Mucosa of descending colon (tissue), 3 donors: ENCODE measurements around the gene CAPN10. TPM values are rescaled to one million over a fixed set of nuclear protein-coding genes. Genes with fewer than 3 reads are reported as not detected.

Experiments
- ATAC-seq: fragments of 200-7000 bp; cut with Tn5 transposase; one replicate; pipeline ENCODE4 v1.9.1; 2020; ENCODE audit warnings: mild to moderate bottlenecking, moderate library complexity
- DNase-seq, 3 donors: peaks; one replicate each; pipeline ENCODE4 v3.0.0-alpha.2; 2020
- H3K36me3 ChIP-seq: fragments of 200-600 bp; one replicate; pipeline ENCODE4 v1.8.0; 2021; ENCODE audit warnings: low read depth, mild to moderate bottlenecking
- H3K4me1 ChIP-seq: fragments of 200-600 bp; one replicate; pipeline ENCODE4 v1.8.0; 2021; ENCODE audit warnings: low read depth, mild to moderate bottlenecking
- H3K4me3 ChIP-seq: fragments of 200-600 bp; one replicate; pipeline ENCODE4 v1.8.0; 2021; ENCODE audit warnings: mild to moderate bottlenecking
- H3K9me3 ChIP-seq: fragments of 200-600 bp; one replicate; pipeline ENCODE4 v1.8.0; 2021; ENCODE audit warnings: mild to moderate bottlenecking
- intact Hi-C, 2 donors: fragments of 100-400 bp; cut with DNase I in 1 of 2; cut with micrococcal nuclease in 1 of 2; formaldehyde crosslinking; loops; one replicate each; pipeline versions ENCODE4 v1.11.0 to v1.11.1; 2022; cut with DNase I, micrococcal nuclease
- total RNA-seq, 3 donors: library from RNA; stranded (reverse); fragmentation: NEBNext Ultra II Directional in 2 of 3; extraction: Animal tissue kit (Norgen Biotek cat#: 25700) in 2 of 3; gene quantifications; one replicate each; pipeline versions ENCODE4 v1.2.1 to v1.2.4, GENCODE V29; 2021 to 2023
- TF ChIP-seq, protein P1 (sequence below): fragments of 200-600 bp; IDR thresholded peaks from one replicate; pipeline ENCODE4 v1.8.0; 2022; ENCODE audit warnings: antibody characterized with exemption, mild to moderate bottlenecking
- donor health status: DM: no; HTN: no; CAD: no; lungs with moderate emphysema.
- donor health status: DM: no; HTN: no; CAD: no.
- donor health status: DM: no; HTN: yes; CAD: no.

CAPN10 gene
- total RNA-seq, 3 donors from 2014 or later: 34.0 to 55.5 (median 40.4) TPM

- no peak overlapping the region for H3K4me3 ChIP-seq
- DNase-seq (peak in 2 of 3 donors; percentile 29 to 48), ATAC-seq (no peak)
- H3K36me3 ChIP-seq: peaks cover 6% of the 10 kb centered on the region
- H3K4me1 ChIP-seq: peaks cover 25% of the 10 kb centered on the region
- TF ChIP-seq, protein P1, sequence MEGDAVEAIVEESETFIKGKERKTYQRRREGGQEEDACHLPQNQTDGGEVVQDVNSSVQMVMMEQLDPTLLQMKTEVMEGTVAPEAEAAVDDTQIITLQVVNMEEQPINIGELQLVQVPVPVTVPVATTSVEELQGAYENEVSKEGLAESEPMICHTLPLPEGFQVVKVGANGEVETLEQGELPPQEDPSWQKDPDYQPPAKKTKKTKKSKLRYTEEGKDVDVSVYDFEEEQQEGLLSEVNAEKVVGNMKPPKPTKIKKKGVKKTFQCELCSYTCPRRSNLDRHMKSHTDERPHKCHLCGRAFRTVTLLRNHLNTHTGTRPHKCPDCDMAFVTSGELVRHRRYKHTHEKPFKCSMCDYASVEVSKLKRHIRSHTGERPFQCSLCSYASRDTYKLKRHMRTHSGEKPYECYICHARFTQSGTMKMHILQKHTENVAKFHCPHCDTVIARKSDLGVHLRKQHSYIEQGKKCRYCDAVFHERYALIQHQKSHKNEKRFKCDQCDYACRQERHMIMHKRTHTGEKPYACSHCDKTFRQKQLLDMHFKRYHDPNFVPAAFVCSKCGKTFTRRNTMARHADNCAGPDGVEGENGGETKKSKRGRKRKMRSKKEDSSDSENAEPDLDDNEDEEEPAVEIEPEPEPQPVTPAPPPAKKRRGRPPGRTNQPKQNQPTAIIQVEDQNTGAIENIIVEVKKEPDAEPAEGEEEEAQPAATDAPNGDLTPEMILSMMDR: no peak
- H3K9me3 ChIP-seq: no peaks in the 10 kb centered on the region
- intact Hi-C loops: no loop called here
Measured at GRCh38 chr2:240572141-240573031, 14.1 kb upstream of the CAPN10 start.

DNA sequence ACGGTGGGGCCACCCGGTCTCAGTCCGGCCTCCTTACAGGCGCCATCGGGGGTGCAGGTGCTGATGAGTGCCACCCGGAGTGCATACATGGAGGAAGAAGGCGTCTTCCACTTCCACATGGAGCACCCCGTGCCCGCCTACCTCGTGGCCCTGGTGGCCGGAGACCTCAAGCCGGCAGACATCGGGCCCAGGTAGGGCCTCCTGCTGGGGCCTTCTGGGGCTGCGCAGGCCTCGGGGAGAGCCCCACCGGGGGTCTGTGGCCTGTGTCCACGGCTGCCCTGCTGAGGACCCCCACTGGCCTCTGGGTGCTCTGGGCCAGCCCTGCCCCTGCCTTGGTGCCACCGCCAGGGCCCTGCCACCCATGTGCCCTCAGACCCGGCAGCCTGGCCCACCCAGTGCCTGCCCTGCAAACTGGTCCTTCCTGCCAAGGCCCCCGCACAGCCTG lies 13.4 kb upstream of the CAPN10 start:
- H3K36me3 ChIP-seq: peaks cover 6% of the 10 kb centered on the region
- H3K4me3 ChIP-seq: no peak overlapping the region
- peak in 2 of 3 donors; percentile 27 to 51 for DNase-seq
- TF ChIP-seq, protein P1: no peak
- H3K4me1 ChIP-seq: peaks cover 19% of the 10 kb centered on the region
- no peak for ATAC-seq
- no peaks in the 10 kb centered on the region for H3K9me3 ChIP-seq
- intact Hi-C loops: no loop called here

- DNase-seq: peak in 2 of 3 donors; percentile 24 to 43
Measured at GRCh38 chr2:240573516-240574385, 12.8 kb upstream of the CAPN10 start.

GRCh38 chr2:240574386-240575100 lies 12.0 kb upstream of the CAPN10 start:
- Histone ChIP-seq H3K4me1 (peaks cover 17% of the 10 kb centered on the region), H3K36me3 (peaks cover 6% of the 10 kb centered on the region), H3K9me3 (no peaks in the 10 kb centered on the region), H3K4me3 (no peak overlapping the region)
- ATAC-seq (no peak), DNase-seq (peak in 2 of 3 donors; percentile 26 to 53)
- intact Hi-C loops: no loop called here
- TF ChIP-seq, protein P1: no peak

More at GRCh38 chr2:240573516-240574385, 12.8 kb upstream of the CAPN10 start:
- Histone ChIP-seq H3K36me3 (peaks cover 6% of the 10 kb centered on the region), H3K4me3 (no peak overlapping the region), H3K9me3 (no peaks in the 10 kb centered on the region), H3K4me1 (peaks cover 19% of the 10 kb centered on the region)
- TF ChIP-seq, protein P1: no peak
- ATAC-seq: no peak
- intact Hi-C loops: no loop called here
